ENCODE data around the gene NHSL2. TPM values are rescaled to one million over a fixed set of nuclear protein-coding genes. Genes with fewer than 3 reads are reported as not detected.

NHSL2 gene
- total and polyA plus RNA-seq, 7 donors = 0.30 to 4.4 (median 1.9) TPM

DNA sequence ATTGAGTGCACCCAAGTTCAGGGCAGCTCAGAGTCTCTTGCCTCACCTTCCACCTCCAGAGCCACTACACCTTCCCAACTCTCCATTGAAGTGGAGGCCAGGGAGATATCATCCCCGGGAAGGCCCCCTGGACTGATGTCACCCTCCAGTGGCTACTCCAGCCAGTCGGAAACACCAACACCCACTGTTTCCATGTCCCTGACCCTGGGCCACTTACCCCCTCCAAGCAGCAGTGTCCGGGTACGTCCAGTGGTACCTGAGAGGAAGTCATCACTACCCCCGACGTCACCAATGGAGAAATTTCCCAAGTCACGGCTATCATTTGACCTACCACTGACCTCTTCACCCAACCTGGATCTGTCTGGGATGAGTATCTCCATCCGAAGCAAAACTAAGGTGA lies 228.9 kb downstream of the NHSL2 start:
- H3K27ac ChIP-seq = no peak overlapping the region
- H3K4me1 ChIP-seq = no peaks in the 10 kb centered on the region
- ATAC-seq (no peak), DNase-seq (no peak)
- H3K9me3 ChIP-seq = no peaks in the 10 kb centered on the region
- H3K4me3 ChIP-seq = no peak overlapping the region
- H3K27me3 ChIP-seq (ENCODE audit: insufficient read depth in 3 of 3, low read length in 2 of 3) = peaks cover 0 to 14% (median 0%) of the 10 kb centered on the region in 3 donors
- TF ChIP-seq, protein P1, sequence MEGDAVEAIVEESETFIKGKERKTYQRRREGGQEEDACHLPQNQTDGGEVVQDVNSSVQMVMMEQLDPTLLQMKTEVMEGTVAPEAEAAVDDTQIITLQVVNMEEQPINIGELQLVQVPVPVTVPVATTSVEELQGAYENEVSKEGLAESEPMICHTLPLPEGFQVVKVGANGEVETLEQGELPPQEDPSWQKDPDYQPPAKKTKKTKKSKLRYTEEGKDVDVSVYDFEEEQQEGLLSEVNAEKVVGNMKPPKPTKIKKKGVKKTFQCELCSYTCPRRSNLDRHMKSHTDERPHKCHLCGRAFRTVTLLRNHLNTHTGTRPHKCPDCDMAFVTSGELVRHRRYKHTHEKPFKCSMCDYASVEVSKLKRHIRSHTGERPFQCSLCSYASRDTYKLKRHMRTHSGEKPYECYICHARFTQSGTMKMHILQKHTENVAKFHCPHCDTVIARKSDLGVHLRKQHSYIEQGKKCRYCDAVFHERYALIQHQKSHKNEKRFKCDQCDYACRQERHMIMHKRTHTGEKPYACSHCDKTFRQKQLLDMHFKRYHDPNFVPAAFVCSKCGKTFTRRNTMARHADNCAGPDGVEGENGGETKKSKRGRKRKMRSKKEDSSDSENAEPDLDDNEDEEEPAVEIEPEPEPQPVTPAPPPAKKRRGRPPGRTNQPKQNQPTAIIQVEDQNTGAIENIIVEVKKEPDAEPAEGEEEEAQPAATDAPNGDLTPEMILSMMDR (IDR thresholded peaks at IDR 0.05) = no peak
- WGBS, 3 donors = 87 to 95% (median 93%) methylated on average over 8 of the region's 8 CpGs
- no peaks in the 10 kb centered on the region for H3K36me3 ChIP-seq (ENCODE audit: insufficient read depth in 1 of 2, low read depth in 1 of 2)
- intact Hi-C loops (cut with DNase I) = no loop called here

GRCh38 chrX:72141372-72142004 lies 230.8 kb downstream of the NHSL2 start:
- Histone ChIP-seq H3K4me1 (no peaks in the 10 kb centered on the region), H3K9me3 (no peaks in the 10 kb centered on the region), H3K4me3 (no peak overlapping the region), H3K27me3 (ENCODE audit: insufficient read depth in 3 of 3, low read length in 2 of 3) (peaks cover 0 to 11% (median 0%) of the 10 kb centered on the region in 3 donors), H3K36me3 (ENCODE audit: insufficient read depth in 1 of 2, low read depth in 1 of 2) (no peaks in the 10 kb centered on the region), H3K27ac (no peak overlapping the region)
- WGBS, 3 donors = 59 to 83% (median 80%) methylated on average over 4 of the region's 4 CpGs
- intact Hi-C loops (cut with DNase I) = no loop called here
- DNase-seq (no peak), ATAC-seq (no peak)
- TF ChIP-seq, protein P1 (IDR thresholded peaks at IDR 0.05) = no peak

DNA sequence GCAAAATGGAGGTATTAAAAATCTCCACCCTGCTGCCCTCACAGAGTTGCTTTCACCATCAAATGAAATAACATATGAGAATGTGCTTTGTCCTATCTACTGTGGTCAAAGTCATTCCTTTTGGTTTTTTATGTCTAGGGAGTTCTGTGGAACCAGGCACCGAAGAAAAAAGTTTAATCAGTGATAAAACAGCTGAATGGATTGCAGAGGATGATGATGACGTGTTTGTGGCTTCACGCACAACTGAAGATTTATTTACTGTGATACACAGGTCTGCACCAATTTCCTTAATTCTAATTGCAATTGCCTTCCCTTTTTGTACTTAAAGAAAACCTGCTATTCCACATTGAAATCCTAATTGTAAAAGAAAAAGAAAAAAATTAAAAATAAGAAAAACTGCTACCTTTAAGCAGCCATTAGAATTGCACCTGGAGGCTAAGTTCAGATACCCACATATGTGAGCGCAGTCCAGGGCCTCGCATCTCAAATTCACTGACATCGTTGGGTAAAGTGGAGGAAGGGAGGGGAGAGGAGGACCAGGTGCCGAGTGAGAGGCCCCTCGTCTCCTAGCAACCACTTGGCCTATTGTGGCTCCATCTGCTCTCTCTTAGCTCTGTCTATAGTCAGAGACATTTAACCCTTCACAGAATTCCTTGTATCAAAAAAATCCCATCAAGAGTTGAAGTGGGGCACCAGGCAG lies 231.6 kb downstream of the NHSL2 start:
- no peaks in the 10 kb centered on the region for H3K36me3 ChIP-seq (ENCODE audit: insufficient read depth in 1 of 2, low read depth in 1 of 2)
- H3K27me3 ChIP-seq (ENCODE audit: insufficient read depth in 3 of 3, low read length in 2 of 3) = peaks cover 0 to 3% (median 0%) of the 10 kb centered on the region in 3 donors

DNA sequence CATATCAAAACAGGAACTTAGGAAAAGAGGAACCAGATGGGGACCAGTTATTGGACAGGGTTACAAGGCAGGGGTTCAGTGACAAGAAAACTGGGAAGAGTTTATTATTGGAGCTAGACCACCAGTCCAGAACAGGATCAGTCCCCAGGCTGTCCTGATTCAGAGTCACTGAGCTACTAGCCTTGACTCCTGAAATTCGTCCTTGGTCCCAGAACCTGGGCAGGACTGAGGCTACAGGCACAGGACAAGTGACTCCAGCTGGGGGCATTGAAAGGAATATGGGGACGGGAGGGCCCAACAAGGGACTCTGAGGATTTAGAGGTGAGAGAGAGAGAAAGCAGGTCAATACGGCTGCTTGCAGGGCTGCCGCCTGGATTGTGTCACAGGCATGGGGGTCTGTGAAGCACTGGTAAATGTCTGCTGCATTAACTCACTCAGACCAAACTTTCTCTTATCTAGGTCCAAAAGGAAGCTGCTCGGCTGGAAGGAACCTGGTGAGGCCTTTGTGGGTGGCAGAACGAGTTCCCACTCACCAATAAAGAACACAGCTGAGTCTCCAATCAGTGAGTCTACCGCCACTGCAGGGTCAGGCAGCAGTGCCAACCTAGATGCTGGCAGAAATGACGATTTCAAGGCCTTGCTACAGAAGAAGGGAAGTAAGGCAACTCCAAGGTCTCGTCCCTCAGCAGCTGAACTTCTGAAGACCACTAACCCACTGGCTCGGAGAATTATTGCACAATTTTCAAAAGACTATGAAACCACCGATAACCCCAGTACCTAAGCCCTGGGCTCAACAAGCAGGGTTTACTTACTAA lies 232.4 kb downstream of the NHSL2 start:
- TF ChIP-seq, protein P1 (IDR thresholded peaks at IDR 0.05) = no peak
- 59 to 68% (median 67%) methylated on average over 10 to 11 of the region's 11 CpGs for WGBS, 3 donors
- no peaks in the 10 kb centered on the region for H3K36me3 ChIP-seq (ENCODE audit: insufficient read depth in 1 of 2, low read depth in 1 of 2)
- H3K9me3 ChIP-seq = no peaks in the 10 kb centered on the region
- intact Hi-C loops (cut with DNase I) = no loop called here
- H3K27me3 ChIP-seq (ENCODE audit: insufficient read depth in 3 of 3, low read length in 2 of 3) = peaks cover 0 to 8% (median 0%) of the 10 kb centered on the region in 3 donors
- ATAC-seq (no peak), DNase-seq (no peak)
- no peak overlapping the region for H3K4me3 ChIP-seq
- no peak overlapping the region for H3K27ac ChIP-seq
- no peaks in the 10 kb centered on the region for H3K4me1 ChIP-seq

More for the DNA sequence above, 231.6 kb downstream of the NHSL2 start:
- ATAC-seq (no peak), DNase-seq (no peak)
- intact Hi-C loops (cut with DNase I) = no loop called here
- H3K4me3 ChIP-seq = no peak overlapping the region
- no peaks in the 10 kb centered on the region for H3K4me1 ChIP-seq
- H3K9me3 ChIP-seq = no peaks in the 10 kb centered on the region
- WGBS, 3 donors = 48 to 60% (median 48%) methylated on average over 8 of the region's 8 CpGs
- TF ChIP-seq, protein P1 (IDR thresholded peaks at IDR 0.05) = no peak
- H3K27ac ChIP-seq = no peak overlapping the region
